HUES64 (cell line): ENCODE data around the gene IVD.
A peak's percentile ranks its signal among the peaks of the same experiment; 100 is the strongest.
"Not testable (repeated sequence)": the region's sequence is repeated elsewhere in the genome, so short reads cannot be mapped to it uniquely, and the experiment has no call there.

Experiments used
- H3K27ac ChIP-seq: 2 replicates; pipeline ENCODE4 v1.7.0; 2013; ENCODE audit warnings: low read depth, low read length, inconsistent platforms
- H3K27me3 ChIP-seq: 2 replicates; pipeline ENCODE4 v1.6.1; 2013; ENCODE audit warnings: mild to moderate bottlenecking, low read length; ENCODE audit not compliant: insufficient read depth
- H3K36me3 ChIP-seq: 2 replicates; pipeline ENCODE4 v1.6.1; 2013; ENCODE audit warnings: mild to moderate bottlenecking, low read length; ENCODE audit not compliant: insufficient read depth
- H3K4me1 ChIP-seq: 2 replicates; pipeline ENCODE4 v1.6.1; 2013; ENCODE audit warnings: mild to moderate bottlenecking, low read length, moderate library complexity; ENCODE audit not compliant: insufficient read depth
- H3K4me3 ChIP-seq: 2 replicates; pipeline ENCODE4 v1.5.1; 2013; ENCODE audit warnings: mild to moderate bottlenecking, low read length, moderate library complexity
- H3K9ac ChIP-seq: 2 replicates; pipeline ENCODE4 v1.6.1; 2013; ENCODE audit warnings: mild to moderate bottlenecking, low read depth, low read length
- H3K9me3 ChIP-seq: 2 replicates; pipeline ENCODE4 v1.6.1; 2013; ENCODE audit warnings: low read depth, low read length; ENCODE audit not compliant: insufficient read depth
- WGBS: fragments of 150-250, 120-280 bp; methylation state at CpG from one replicate; pipeline ENCODE4 v1.1.7; 2013; ENCODE audit warnings: missing lambda C conversion rate; 5-methylcytosine and 5-hydroxymethylcytosine counted together

Gene IVD

GRCh38 chr15:40452296-40453090 is 46.9 kb downstream of the IVD start:
- Histone ChIP-seq H3K27me3 (no peaks in the 10 kb centered on the region), H3K4me3 (no peak overlapping the region), H3K27ac (peak overlapping the region; percentile 35; the same call in 1 of the 2 replicates), H3K36me3 (no peaks in the 10 kb centered on the region), H3K4me1 (peaks cover 50% of the 10 kb centered on the region), H3K9ac (no peak overlapping the region), H3K9me3 (no peaks in the 10 kb centered on the region)
- WGBS: 62% methylated on average over 11 of the region's 11 CpGs

GRCh38 chr15:40453941-40454340 is 48.3 kb downstream of the IVD start:
- not testable (repeated sequence) for H3K9ac ChIP-seq, H3K27ac ChIP-seq, H3K36me3 ChIP-seq, H3K9me3 ChIP-seq, H3K4me3 ChIP-seq, H3K27me3 ChIP-seq
- peaks cover 50% of the 10 kb centered on the region for H3K4me1 ChIP-seq
- WGBS: 91% methylated on average over 3 of the region's 3 CpGs

- Histone ChIP-seq H3K9me3 (no peaks in the 10 kb centered on the region), H3K36me3 (peaks cover 20% of the 10 kb centered on the region), H3K4me1 (peaks cover 50% of the 10 kb centered on the region), H3K9ac (no peak overlapping the region), H3K27me3 (no peaks in the 10 kb centered on the region), H3K4me3 (no peak overlapping the region), H3K27ac (no peak overlapping the region; the same call in 1 of the 2 replicates)
- WGBS: 66% methylated on average over 9 of the region's 9 CpGs
These were observed 49.4 kb downstream of the IVD start for GRCh38 chr15:40454904-40455391.

- Histone ChIP-seq H3K4me1 (peaks cover 41% of the 10 kb centered on the region), H3K27me3 (no peaks in the 10 kb centered on the region), H3K36me3 (peaks cover 32% of the 10 kb centered on the region), H3K9ac (no peak overlapping the region), H3K9me3 (no peaks in the 10 kb centered on the region), H3K27ac (no peak overlapping the region; the same call in 1 of the 2 replicates), H3K4me3 (no peak overlapping the region)
- WGBS: 77% methylated on average over 7 of the region's 7 CpGs
These were observed 50.7 kb downstream of the IVD start for GRCh38 chr15:40456299-40456712.

GRCh38 chr15:40456738-40457137 is 51.1 kb downstream of the IVD start:
- Histone ChIP-seq H3K9ac (no peak overlapping the region), H3K27me3 (no peaks in the 10 kb centered on the region), H3K4me1 (peaks cover 37% of the 10 kb centered on the region), H3K4me3 (no peak overlapping the region), H3K9me3 (no peaks in the 10 kb centered on the region), H3K36me3 (peaks cover 35% of the 10 kb centered on the region), H3K27ac (no peak overlapping the region)
- WGBS: 84% methylated on average over 4 of the region's 4 CpGs

GRCh38 chr15:40458495-40459371 is 53.1 kb downstream of the IVD start:
- Histone ChIP-seq H3K4me1 (peaks cover 24% of the 10 kb centered on the region), H3K4me3 (no peak overlapping the region), H3K27ac (no peak overlapping the region), H3K9ac (no peak overlapping the region), H3K27me3 (no peaks in the 10 kb centered on the region), H3K36me3 (peaks cover 55% of the 10 kb centered on the region), H3K9me3 (no peaks in the 10 kb centered on the region)
- 96% methylated on average over 37 of the region's 37 CpGs for WGBS

GRCh38 chr15:40459391-40460015 is 53.9 kb downstream of the IVD start:
- 95% methylated on average over 19 of the region's 19 CpGs for WGBS
- Histone ChIP-seq H3K9ac (no peak overlapping the region), H3K9me3 (no peaks in the 10 kb centered on the region), H3K36me3 (peaks cover 63% of the 10 kb centered on the region), H3K27ac (no peak overlapping the region), H3K4me1 (peaks cover 20% of the 10 kb centered on the region), H3K27me3 (no peaks in the 10 kb centered on the region), H3K4me3 (no peak overlapping the region)

GRCh38 chr15:40460404-40460803 is 54.8 kb downstream of the IVD start:
- no peak overlapping the region for H3K4me3 ChIP-seq
- no peaks in the 10 kb centered on the region for H3K27me3 ChIP-seq
- H3K9me3 ChIP-seq: no peaks in the 10 kb centered on the region
- H3K36me3 ChIP-seq: peaks cover 72% of the 10 kb centered on the region
- H3K4me1 ChIP-seq: peaks cover 13% of the 10 kb centered on the region; the same call in 1 of the 2 replicates
- H3K9ac ChIP-seq: no peak overlapping the region
- 93% methylated on average over 2 of the region's 2 CpGs for WGBS
- no peak overlapping the region for H3K27ac ChIP-seq

GRCh38 chr15:40461958-40462357 is 56.4 kb downstream of the IVD start:
- Histone ChIP-seq H3K4me3 (no peak overlapping the region), H3K9me3 (no peaks in the 10 kb centered on the region), H3K4me1 (peaks cover 2% of the 10 kb centered on the region; the same call in 1 of the 2 replicates), H3K27ac (no peak overlapping the region), H3K36me3 (peaks cover 83% of the 10 kb centered on the region), H3K27me3 (no peaks in the 10 kb centered on the region), H3K9ac (no peak overlapping the region)
- WGBS: 95% methylated on average over 21 of the region's 21 CpGs

GRCh38 chr15:40463279-40463678 is 57.7 kb downstream of the IVD start:
- H3K36me3 ChIP-seq: peaks cover 92% of the 10 kb centered on the region
- 90% methylated on average over 2 of the region's 2 CpGs for WGBS
- no peak overlapping the region for H3K4me3 ChIP-seq

More at GRCh38 chr15:40463279-40463678, 57.7 kb downstream of the IVD start:
- no peaks in the 10 kb centered on the region for H3K4me1 ChIP-seq
- no peaks in the 10 kb centered on the region for H3K27me3 ChIP-seq
- no peak overlapping the region for H3K9ac ChIP-seq
- H3K27ac ChIP-seq: no peak overlapping the region
- no peaks in the 10 kb centered on the region for H3K9me3 ChIP-seq
